Activated T-helper 1 cell treated with Interleukin-2 at 50 U/mL for 16 hours (primary cell): ENCODE measurements around the gene FBXW7.

Experiments used
- DNase-seq: peaks from one replicate; pipeline ENCODE4 v3.0.0-alpha.2; 2020; ENCODE audit warnings: low read depth

Gene FBXW7

DNA sequence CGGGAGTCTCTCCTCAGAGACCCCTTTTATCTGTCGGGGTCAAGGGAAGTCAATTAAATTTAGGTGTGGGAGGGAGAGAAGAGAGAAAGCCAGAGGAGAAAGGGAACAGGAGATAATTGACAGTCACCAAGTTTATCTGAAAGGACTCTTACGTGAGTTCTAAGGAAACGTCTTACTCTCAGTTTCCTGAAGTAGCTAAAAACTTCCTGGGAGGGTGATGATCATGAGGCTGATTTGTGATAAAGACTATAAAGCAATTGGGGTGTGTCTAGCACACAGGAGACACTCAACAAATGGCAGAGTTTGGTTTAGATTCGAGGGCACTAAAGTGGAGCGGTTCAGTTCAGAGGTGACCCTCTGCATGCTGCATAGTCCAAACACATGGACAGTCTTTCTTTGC is 254.1 kb downstream of the FBXW7 start:
- DNase-seq: no peak

DNA sequence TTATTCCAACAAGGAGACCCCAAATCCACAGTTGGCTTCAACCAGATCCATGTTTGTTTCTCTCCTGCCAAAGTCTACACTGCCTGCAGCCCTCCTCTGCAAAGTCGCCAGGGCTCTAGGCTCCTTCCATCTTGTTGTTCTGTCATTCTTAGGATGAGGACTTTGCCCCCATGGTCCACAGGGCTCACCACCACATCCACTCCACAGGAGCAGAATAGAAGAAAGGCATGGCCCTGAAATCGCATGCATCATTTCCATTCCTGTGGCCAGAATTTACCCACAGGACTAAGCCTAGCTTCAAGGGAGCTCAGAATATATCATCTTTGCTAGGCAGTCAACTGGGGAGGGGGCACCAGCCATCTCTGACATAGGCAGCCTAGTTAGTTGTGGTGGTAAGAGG is 254.7 kb downstream of the FBXW7 start:
- no peak for DNase-seq

DNA sequence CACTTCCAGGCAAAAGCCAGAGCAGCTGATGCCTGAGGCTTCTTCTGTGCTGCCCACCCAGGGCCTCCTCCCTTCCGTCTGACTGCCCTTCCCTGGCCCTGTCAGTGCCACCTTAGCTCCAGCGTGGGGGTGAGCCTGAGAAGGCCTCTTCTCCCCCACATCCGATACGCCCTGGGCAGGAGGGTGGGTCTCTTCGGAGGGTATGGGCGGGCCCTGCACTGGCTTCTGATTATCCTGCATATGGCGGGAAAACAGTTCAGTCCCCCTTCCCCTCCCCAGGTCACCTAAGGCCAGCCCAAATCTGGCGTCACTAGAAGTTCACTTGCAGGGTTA is 256.7 kb downstream of the FBXW7 start:
- DNase-seq: no peak

DNA sequence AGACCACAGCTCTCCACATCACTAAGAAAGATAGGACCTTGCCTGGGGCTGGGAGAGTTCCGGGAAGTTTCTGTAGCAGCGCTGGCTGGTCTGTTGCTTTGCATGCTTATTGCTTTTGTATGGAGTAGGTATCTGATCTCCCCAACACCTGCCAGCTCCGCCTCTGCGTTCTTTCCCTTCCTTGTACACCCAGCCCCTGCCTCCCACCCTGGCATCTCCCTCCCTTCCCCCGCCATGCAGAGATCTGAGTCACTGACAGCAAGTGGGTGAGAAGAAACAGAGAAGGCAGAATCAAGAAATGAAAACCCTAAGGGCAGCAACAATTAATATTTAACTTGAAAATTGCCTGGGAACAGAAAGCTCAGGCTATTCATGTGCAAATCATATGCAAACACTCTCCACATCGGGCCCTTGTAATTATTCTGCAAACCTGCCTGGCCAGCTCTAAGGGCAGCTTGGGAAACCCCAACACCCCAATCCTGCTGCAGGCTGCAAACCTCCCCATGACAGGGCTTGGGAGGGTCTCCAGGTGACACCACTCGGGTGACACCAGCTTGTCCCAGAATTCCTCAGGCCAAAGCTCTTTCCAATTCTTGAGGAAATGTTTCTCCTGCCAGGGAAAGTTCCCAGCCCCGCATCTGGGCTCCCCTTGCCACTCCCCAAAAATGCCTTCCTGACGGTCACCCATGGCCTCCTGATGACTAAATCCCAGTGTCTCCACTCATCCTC is 257.2 kb downstream of the FBXW7 start:
- no peak for DNase-seq

DNA sequence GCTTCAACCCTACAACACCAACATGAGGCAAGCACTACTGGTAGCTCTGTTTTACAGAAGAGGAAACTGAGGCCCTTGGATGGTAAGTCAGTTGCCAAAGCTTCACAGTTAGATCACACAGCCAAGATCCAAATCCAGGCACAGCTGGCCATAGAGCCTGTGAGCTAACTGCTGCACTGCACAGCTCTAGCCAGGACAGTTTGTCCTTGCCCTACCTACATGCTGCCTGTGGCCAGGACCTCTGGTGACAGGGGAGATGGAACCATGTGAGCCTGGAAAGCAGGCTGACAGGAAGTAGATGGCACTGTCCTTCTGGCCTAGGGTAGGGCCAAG is 257.8 kb downstream of the FBXW7 start:
- no peak for DNase-seq

DNA sequence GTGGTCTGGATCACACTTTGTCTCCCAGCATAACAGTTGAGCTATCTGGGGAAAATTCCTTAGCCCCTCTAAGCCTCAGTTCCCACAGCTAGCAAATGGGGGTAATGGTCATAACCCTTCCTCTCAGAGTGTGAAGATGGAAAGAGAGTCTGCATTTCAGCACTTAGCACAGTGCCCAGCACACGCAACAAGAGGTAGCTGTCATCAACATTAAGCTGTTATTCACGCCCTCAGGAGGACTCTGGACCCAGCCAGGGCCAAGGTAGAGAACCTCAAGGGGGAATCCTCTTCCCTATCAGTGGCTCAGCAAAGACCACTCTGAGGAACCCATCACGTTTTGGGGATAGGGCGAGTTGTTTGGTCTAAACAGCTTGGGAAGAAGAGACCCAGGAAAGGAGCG is 258.6 kb downstream of the FBXW7 start:
- no peak for DNase-seq

DNA sequence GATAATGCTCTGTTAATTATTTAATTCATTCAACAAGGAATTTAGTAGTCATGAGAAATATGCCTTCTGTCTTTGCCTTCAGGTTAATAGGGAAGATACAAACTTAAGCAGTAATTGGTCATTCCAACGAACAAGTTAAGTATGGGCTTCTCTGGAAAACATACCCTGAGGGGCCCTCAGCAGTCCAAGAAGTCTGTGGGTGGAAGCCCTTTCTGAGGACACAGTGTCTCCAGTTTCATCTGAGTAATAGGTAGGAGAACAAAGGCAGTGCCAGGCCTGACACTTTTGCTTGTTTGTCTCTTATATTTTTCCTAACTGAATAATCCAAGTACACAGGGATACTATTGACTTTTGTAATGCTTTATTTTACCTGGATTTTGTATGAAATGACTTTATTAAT is 262.5 kb downstream of the FBXW7 start:
- DNase-seq: no peak
